ENCODE measurements around the gene SAMD4A. TPM values are rescaled to one million over a fixed set of nuclear protein-coding genes. Genes with fewer than 3 reads are reported as not detected.

Gene SAMD4A
- polyA plus RNA-seq, 2 of the 4 experiments (the other 2 are of a cell fraction) = 3.9 to 5.4 TPM

- TF ChIP-seq REST (IDR thresholded peaks at IDR 0.05) = no peak
These were observed 121.3 kb downstream of the SAMD4A start (continued) for GRCh38 chr14:54688229-54688628.

GRCh38 chr14:54689928-54690327 lies 123.0 kb downstream of the SAMD4A start:
- WGBS (ENCODE audit: missing lambda C conversion rate) = 88% methylated on average over 1 of the region's 1 CpG
- ChIA-PET CTCF (interaction anchor here (0.5 to 10.2 kb wide), 14 partner anchors 11 to 345 kb away, joined by 3 to 150 read pairs (median 6); partner anchors contain the start of gene SAMD4A), POLR2A (interaction anchor here (1.5 kb wide), 1 partner anchor 124 kb away, joined by 6 read pairs; no protein-coding TSS in a partner anchor)
- no peak for DNase-seq (ENCODE audit: low read depth in 1 of 2, low spot score in 1 of 2)
- no peaks in the 10 kb centered on the region; the same call in 2 of the 3 replicates for H3K9me3 ChIP-seq
- ATAC-seq = no peak
- H3K4me1 ChIP-seq = peaks cover 22% of the 10 kb centered on the region
- no peak for TF ChIP-seq NFE2L2 (conservative IDR thresholded peaks at IDR 0.05; ENCODE audit: low read length)
- TF ChIP-seq CHD4 (IDR thresholded peaks at IDR 0.05; ENCODE audit: borderline replicate concordance) = no peak
- TF ChIP-seq PHF8 (IDR thresholded peaks at IDR 0.05; ENCODE audit: borderline replicate concordance, low read depth) = no peak
- TF ChIP-seq MYC (IDR thresholded peaks at IDR 0.05; ENCODE audit: borderline replicate concordance, low read length) = no peak
- no peak for TF ChIP-seq EHMT2 (IDR thresholded peaks at IDR 0.05; ENCODE audit: low read depth)
- TF ChIP-seq POLR2A (IDR thresholded peaks at IDR 0.05; ENCODE audit: low read length) = no peak
- no peak for TF ChIP-seq CBX2 (IDR thresholded peaks at IDR 0.05; ENCODE audit: borderline replicate concordance, low read depth)
- TF ChIP-seq EP300 (IDR thresholded peaks at IDR 0.05) = no peak
- TF ChIP-seq FOSB (CRISPR knock-in tag; IDR thresholded peaks at IDR 0.05) = no peak
- TF ChIP-seq CEBPB (IDR thresholded peaks at IDR 0.05) = no peak
- TF ChIP-seq SMC3 (IDR thresholded peaks at IDR 0.05) = no peak
- TF ChIP-seq RAD21 (conservative IDR thresholded peaks at IDR 0.05 in 1 of 2, IDR thresholded peaks at IDR 0.05 in 1 of 2) = no peak
- no peak for TF ChIP-seq ATOH8 (CRISPR knock-in tag; IDR thresholded peaks at IDR 0.05; ENCODE audit: low read depth)
- FAIRE-seq = no peak
- H3K27ac ChIP-seq = no peak overlapping the region
- no peak overlapping the region for H3K4me2 ChIP-seq
- no peak overlapping the region for H3K4me3 ChIP-seq

DNA sequence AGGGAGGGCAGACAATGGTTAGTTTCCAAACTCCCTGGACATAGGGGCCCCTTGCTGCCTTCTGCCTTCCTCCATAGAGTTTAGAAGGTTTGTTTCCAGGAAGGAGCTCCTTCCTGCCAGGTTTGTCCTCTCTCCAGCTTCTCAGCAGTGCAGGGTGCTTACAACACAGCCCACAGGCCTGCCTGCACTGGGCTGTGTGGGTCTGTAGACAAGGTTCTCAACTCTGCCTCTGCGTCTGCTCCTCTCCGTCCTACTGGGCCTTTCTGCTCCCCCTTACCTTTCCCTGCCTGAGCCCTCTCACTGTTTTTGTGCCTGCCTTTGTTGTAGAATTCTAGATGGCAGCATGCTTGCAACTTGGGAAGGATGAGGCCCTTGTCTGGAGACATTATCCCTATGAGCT lies 124.0 kb downstream of the SAMD4A start:
- FAIRE-seq = no peak
- CTCF ChIA-PET = interaction anchor here (0.6 to 10.2 kb wide), 32 partner anchors 10 to 198 kb away, joined by 3 to 150 read pairs (median 5); partner anchors contain the start of gene SAMD4A

More for the DNA sequence above, 124.0 kb downstream of the SAMD4A start:
- Histone ChIP-seq H3K4me2 (no peak overlapping the region), H3K9me3 (no peaks in the 10 kb centered on the region; the same call in 2 of the 3 replicates), H3K27ac (peak overlapping the region in 1 of 2 experiments; percentile 37; a peak in 1 of 6 replicates), H3K4me1 (peaks cover 13% of the 10 kb centered on the region), H3K4me3 (no peak overlapping the region)
- DNase-seq (ENCODE audit: low read depth in 1 of 2, low spot score in 1 of 2) (no peak), ATAC-seq (peak in 1 of 2 experiments; percentile 49; a peak in 3 of 6 replicates)
- TF ChIP-seq, protein P1, sequence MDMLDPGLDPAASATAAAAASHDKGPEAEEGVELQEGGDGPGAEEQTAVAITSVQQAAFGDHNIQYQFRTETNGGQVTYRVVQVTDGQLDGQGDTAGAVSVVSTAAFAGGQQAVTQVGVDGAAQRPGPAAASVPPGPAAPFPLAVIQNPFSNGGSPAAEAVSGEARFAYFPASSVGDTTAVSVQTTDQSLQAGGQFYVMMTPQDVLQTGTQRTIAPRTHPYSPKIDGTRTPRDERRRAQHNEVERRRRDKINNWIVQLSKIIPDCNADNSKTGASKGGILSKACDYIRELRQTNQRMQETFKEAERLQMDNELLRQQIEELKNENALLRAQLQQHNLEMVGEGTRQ (IDR thresholded peaks at IDR 0.05) = no peak
- TF ChIP-seq MAFK (IDR thresholded peaks at IDR 0.05; ENCODE audit: partially characterized antibody) (no peak), SMC3 (IDR thresholded peaks at IDR 0.05) (no peak), MYC (IDR thresholded peaks at IDR 0.05; ENCODE audit: borderline replicate concordance, low read length) (no peak), CHD2 (IDR thresholded peaks at IDR 0.05; ENCODE audit: low read length, partially characterized antibody) (no peak), JUN (IDR thresholded peaks at IDR 0.05) (no peak), NR3C1 (IDR thresholded peaks at IDR 0.05) (no peak), REST (IDR thresholded peaks at IDR 0.05) (no peak), HDAC2 (IDR thresholded peaks at IDR 0.05) (no peak), POLR2A (IDR thresholded peaks at IDR 0.05; ENCODE audit: low read length) (no peak), ATOH8 (CRISPR knock-in tag; IDR thresholded peaks at IDR 0.05; ENCODE audit: low read depth) (no peak), HEYL (CRISPR knock-in tag; IDR thresholded peaks at IDR 0.05) (no peak)
- WGBS (ENCODE audit: missing lambda C conversion rate) = 96% methylated on average over 2 of the region's 2 CpGs
- POLR2A ChIA-PET = interaction anchor here (0.6 to 1.5 kb wide), 3 partner anchors 39 to 125 kb away, joined by 4 to 6 read pairs (median 5); no protein-coding TSS in a partner anchor

Measured in A549 (cell line).